H1 (cell line): ENCODE results near the gene ZIM2. TPM values are rescaled to one million over a fixed set of nuclear protein-coding genes. Genes with fewer than 3 reads are reported as not detected.

ENCODE experiments used
- CTCF ChIA-PET: fragments of 300-600 bp; sonication (Branson Sonifier 250); formaldehyde crosslinking; loops from one replicate; lab custom pipeline; 2021; ENCODE audit not compliant: partially characterized antibody; lab: Charles Lee
- POLR2A ChIA-PET: fragments of 300-600 bp; sonication (Branson Sonifier 250); formaldehyde crosslinking; loops from one replicate; lab custom pipeline; 2021; ENCODE audit warnings: inconsistent platforms; ENCODE audit not compliant: partially characterized antibody; lab: Charles Lee
- DNase-seq, 2 experiments: peaks; one replicate each; pipeline versions ENCODE4 v3.0.0 to v3.0.0-alpha.2; 2010 to 2022; ENCODE audit warnings: low spot score in 2 of 2, low read depth in 1 of 2, mixed read lengths in 1 of 2
- FAIRE-seq: peaks from 2 replicates; lab custom pipeline; 2011; peaks lifted over from hg19 to GRCh38; lab: Jason Lieb, UNC
- H2AFZ ChIP-seq: 2 replicates; pipeline ENCODE4 v1.8.1; 2012; ENCODE audit warnings: low read length, inconsistent platforms
- H2AK5ac ChIP-seq: 2 replicates; pipeline ENCODE4 v1.6.1; 2013; ENCODE audit warnings: low read depth, low read length
- H2BK120ac ChIP-seq: replicated peaks from 2 replicates; pipeline ENCODE3; 2013; ENCODE audit warnings: low read depth, low read length, inconsistent platforms
- H2BK12ac ChIP-seq: 2 replicates; pipeline ENCODE4 v1.6.1; 2013; ENCODE audit warnings: low read depth, low read length
- H2BK15ac ChIP-seq: 2 replicates; pipeline ENCODE4 v1.6.1; 2013; ENCODE audit warnings: low read length
- H2BK20ac ChIP-seq: 2 replicates; pipeline ENCODE4 v1.6.1; 2013; ENCODE audit warnings: low read length
- H2BK5ac ChIP-seq: 2 replicates; pipeline ENCODE4 v1.6.1; 2013; ENCODE audit warnings: low read depth, low read length
- H3K14ac ChIP-seq: 2 replicates; pipeline ENCODE4 v1.6.1; 2013; ENCODE audit warnings: inconsistent platforms; ENCODE audit not compliant: insufficient read length
- H3K18ac ChIP-seq: 2 replicates; pipeline ENCODE4 v1.6.1; 2013; ENCODE audit warnings: low read length; ENCODE audit errors: extremely low read depth
- H3K23ac ChIP-seq: 2 replicates; pipeline ENCODE4 v1.6.1; 2013; ENCODE audit warnings: inconsistent platforms; ENCODE audit not compliant: insufficient read length
- H3K23me2 ChIP-seq: 2 replicates; pipeline ENCODE4 v1.6.1; 2013; ENCODE audit warnings: low read depth, low read length
- H3K27ac ChIP-seq: 2 replicates; pipeline ENCODE4 v1.6.1; 2011; ENCODE audit warnings: low read depth, low read length, inconsistent platforms
- H3K27me3 ChIP-seq, 4 experiments: replicated peaks in 1 of 4; 1 replicate in 1 of 4; 2 replicates in 3 of 4; pipeline versions ENCODE4 v1.6.1 to v1.8.1; 2011 to 2013; ENCODE audit warnings: low read length in 3 of 4, mild to moderate bottlenecking in 3 of 4, inconsistent platforms in 2 of 4, mixed read lengths in 2 of 4, moderate library complexity in 1 of 4; ENCODE audit not compliant: control insufficient read depth in 3 of 4, insufficient read depth in 3 of 4; ENCODE audit errors: extremely low read depth in 1 of 4
- H3K36me3 ChIP-seq, 4 experiments: 2 replicates each; pipeline versions ENCODE4 v1.6.1 to v1.8.1; 2011 to 2013; ENCODE audit warnings: mild to moderate bottlenecking in 4 of 4, low read length in 3 of 4, moderate library complexity in 2 of 4, control low read depth in 1 of 4, inconsistent platforms in 1 of 4; ENCODE audit not compliant: insufficient read depth in 4 of 4, control insufficient read depth in 2 of 4
- H3K4ac ChIP-seq: replicated peaks from 2 replicates; pipeline ENCODE3; 2013; ENCODE audit warnings: low read length, low read depth, mixed read lengths, inconsistent platforms; ENCODE audit not compliant: insufficient read length
- H3K4me1 ChIP-seq, 4 experiments: replicated peaks in 1 of 4; 1 replicate in 1 of 4; 2 replicates in 3 of 4; pipeline versions ENCODE4 v1.6.1 to v1.8.1; 2011 to 2013; ENCODE audit warnings: low read length in 3 of 4, inconsistent platforms in 2 of 4, mixed read lengths in 1 of 4; ENCODE audit not compliant: insufficient read depth in 4 of 4, control insufficient read depth in 3 of 4
- H3K4me2 ChIP-seq, 2 experiments: 2 replicates each; pipeline versions ENCODE4 v1.6.1 to v1.8.1; 2011 to 2013; ENCODE audit warnings: low read depth in 2 of 2, low read length in 2 of 2, control low read depth in 1 of 2, inconsistent platforms in 1 of 2, mild to moderate bottlenecking in 1 of 2; ENCODE audit not compliant: insufficient read depth in 1 of 2
- H3K4me3 ChIP-seq, 4 experiments: fragments of 200-600, 300-600 bp in 1 of 4; sonication (generic), shearing (Covaris generic), sonication (Bioruptor Twin) in 1 of 4; 2 replicates each; pipeline versions ENCODE4 v1.5.1 to v1.8.1; 2011 to 2016; ENCODE audit warnings: low read length in 4 of 4, low read depth in 3 of 4, control low read depth in 2 of 4, inconsistent platforms in 2 of 4, mild to moderate bottlenecking in 2 of 4, mixed read lengths in 1 of 4, moderate library complexity in 1 of 4; ENCODE audit not compliant: insufficient read depth in 2 of 4; ENCODE audit errors: extremely low read depth in 1 of 4
- H3K56ac ChIP-seq: replicated peaks from 2 replicates; pipeline ENCODE3; 2013; ENCODE audit warnings: low read depth, mild to moderate bottlenecking, mixed read lengths, low read length, inconsistent platforms; ENCODE audit not compliant: insufficient read length
- H3K79me1 ChIP-seq: 2 replicates; pipeline ENCODE4 v1.6.1; 2013; ENCODE audit warnings: low read depth, low read length, control low read depth
- H3K79me2 ChIP-seq, 2 experiments: 2 replicates each; pipeline versions ENCODE4 v1.6.1 to v1.8.1; 2012 to 2013; ENCODE audit warnings: low read length in 2 of 2, mild to moderate bottlenecking in 2 of 2, inconsistent platforms in 1 of 2; ENCODE audit not compliant: insufficient read depth in 2 of 2, control insufficient read depth in 1 of 2
- H3K9ac ChIP-seq, 4 experiments: replicated peaks in 1 of 4; 1 replicate in 1 of 4; 2 replicates in 3 of 4; pipeline versions ENCODE4 v1.6.1 to v1.8.1; 2011 to 2013; ENCODE audit warnings: low read depth in 3 of 4, low read length in 3 of 4, control low read depth in 2 of 4, mild to moderate bottlenecking in 2 of 4, moderate library complexity in 2 of 4, inconsistent platforms in 1 of 4; ENCODE audit errors: extremely low read depth in 1 of 4
- H3K9me3 ChIP-seq, 2 experiments: 2 replicates each; pipeline versions ENCODE4 v1.6.1 to v1.8.1; 2012 to 2013; ENCODE audit warnings: mild to moderate bottlenecking in 2 of 2, moderate library complexity in 2 of 2, control low read depth in 1 of 2, inconsistent platforms in 1 of 2, low read depth in 1 of 2, low read length in 1 of 2, mixed read lengths in 1 of 2; ENCODE audit not compliant: insufficient read depth in 2 of 2
- H4K20me1 ChIP-seq, 2 experiments: replicated peaks in 1 of 2; 2 replicates each; pipeline versions ENCODE3 to v1.8.1; 2011 to 2013; ENCODE audit warnings: inconsistent platforms in 2 of 2, low read length in 2 of 2, mild to moderate bottlenecking in 1 of 2; ENCODE audit not compliant: insufficient read depth in 2 of 2, control insufficient read depth in 1 of 2
- H4K5ac ChIP-seq: 2 replicates; pipeline ENCODE4 v1.6.1; 2013; ENCODE audit warnings: low read length, low read depth, mixed read lengths, inconsistent platforms; ENCODE audit not compliant: insufficient read length
- H4K8ac ChIP-seq: 2 replicates; pipeline ENCODE4 v1.8.0; 2013; ENCODE audit warnings: mild to moderate bottlenecking, moderate library complexity, low read length, inconsistent platforms; ENCODE audit not compliant: insufficient read depth; ENCODE audit errors: extremely low read depth
- H4K91ac ChIP-seq: replicated peaks from 2 replicates; pipeline ENCODE3; 2013; ENCODE audit warnings: low read length, mixed read lengths, inconsistent platforms; ENCODE audit not compliant: insufficient read length
- BACH1 ChIP-seq: IDR thresholded peaks from 2 replicates; pipeline ENCODE4 v1.6.1; 2012; ENCODE audit warnings: low read length, improper control_type of control experiment
- CHD2 ChIP-seq: IDR thresholded peaks from 2 replicates; pipeline ENCODE4 v1.6.1; 2012; ENCODE audit warnings: low read length, improper control_type of control experiment
- EGR1 ChIP-seq: IDR thresholded peaks from 2 replicates; pipeline ENCODE4 v1.6.1; 2011; ENCODE audit warnings: low read depth, low read length, borderline replicate concordance
- FOSL1 ChIP-seq: IDR thresholded peaks from 2 replicates; pipeline ENCODE4 v1.6.1; 2011; ENCODE audit warnings: mild to moderate bottlenecking, low read depth, low read length, moderate library complexity; ENCODE audit not compliant: insufficient read depth
- KDM1A ChIP-seq: fragments of 200-600, 300-600 bp; sonication (generic); IDR thresholded peaks from 2 replicates; pipeline ENCODE4 v1.7.1; 2016; ENCODE audit warnings: mild to moderate bottlenecking, low read length, borderline replicate concordance
- KDM4A ChIP-seq: IDR thresholded peaks from one replicate; pipeline ENCODE4 v1.7.1; 2012; ENCODE audit warnings: low read depth, mild to moderate bottlenecking, moderate library complexity, low read length, inconsistent platforms; ENCODE audit not compliant: severe bottlenecking
- MAFK ChIP-seq: IDR thresholded peaks from 2 replicates; pipeline ENCODE4 v1.6.1; 2012; ENCODE audit warnings: low read depth, mild to moderate bottlenecking, improper control_type of control experiment, low read length
- POLR2A ChIP-seq, 2 experiments: IDR thresholded peaks; 1 replicate in 1 of 2; 2 replicates in 1 of 2; pipeline ENCODE4 v1.6.1; 2011; ENCODE audit warnings: low read depth in 2 of 2, low read length in 2 of 2, mild to moderate bottlenecking in 2 of 2; ENCODE audit errors: control extremely low read depth in 1 of 2
- RAD21 ChIP-seq, 2 experiments: IDR thresholded peaks in 1 of 2; conservative IDR thresholded peaks in 1 of 2; 2 replicates each; pipeline ENCODE4 v1.6.1; 2011; ENCODE audit warnings: low read depth in 2 of 2, low read length in 2 of 2, improper control_type of control experiment in 1 of 2, inconsistent platforms in 1 of 2, mild to moderate bottlenecking in 1 of 2, moderate library complexity in 1 of 2
- SIX5 ChIP-seq: IDR thresholded peaks from 2 replicates; pipeline ENCODE4 v1.6.1; 2011; ENCODE audit warnings: mild to moderate bottlenecking, low read depth, low read length
- TAF1 ChIP-seq: IDR thresholded peaks from 2 replicates; pipeline ENCODE4 v1.6.1; 2011; ENCODE audit warnings: mild to moderate bottlenecking, low read depth, low read length
- TAF7 ChIP-seq: optimal IDR thresholded peaks from 2 replicates; pipeline ENCODE3; 2011; ENCODE audit warnings: low read depth, mild to moderate bottlenecking, inconsistent platforms, low read length, moderate library complexity, borderline replicate concordance
- WGBS, 2 experiments: shearing (Covaris generic) in 1 of 2; methylation state at CpG; one replicate each; pipeline versions ENCODE4 v1.1.6 to v1.1.7; 2013 to 2015; ENCODE audit warnings: low lambda C conversion rate in 2 of 2, mixed read lengths in 2 of 2, inconsistent platforms in 1 of 2, low coverage in 1 of 2, missing lambda C conversion rate in 1 of 2; ENCODE audit not compliant: insufficient replicate concordance in 2 of 2, insufficient coverage in 1 of 2, insufficient read length in 1 of 2; ENCODE audit errors: extremely low coverage in 1 of 2, missing lambda C conversion rate in 1 of 2; 5-methylcytosine and 5-hydroxymethylcytosine counted together
- polyA plus RNA-seq, 7 experiments: library from polyadenylated mRNA; depleted of rRNA in 3 of 7; stranded (reverse) in 5 of 7; unstranded in 2 of 7; fragments of >200 nt in 5 of 7; fragments of 200-250 nt in 2 of 7; gene quantifications; 1 replicate in 5 of 7; 2 replicates in 1 of 7; 4 replicates in 1 of 7; pipeline versions ENCODE4 v1.2.1 to v1.2.3, GENCODE V29; 2011 to 2013; ENCODE audit warnings: missing spikeins in 2 of 7, mixed read lengths in 2 of 7
- total RNA-seq: library from RNA; stranded (reverse); fragmentation: NEBNext Ultra II Directional; extraction: Animal tissue kit (Norgen Biotek cat#: 25700); gene quantifications from 2 replicates; pipeline ENCODE4 v1.2.1, GENCODE V29; 2021

Gene ZIM2
- total and polyA plus RNA-seq, 2 of the 8 experiments (the other 6 are each of a cell fraction or from before 2014, with no cell fraction given) = not detected

DNA sequence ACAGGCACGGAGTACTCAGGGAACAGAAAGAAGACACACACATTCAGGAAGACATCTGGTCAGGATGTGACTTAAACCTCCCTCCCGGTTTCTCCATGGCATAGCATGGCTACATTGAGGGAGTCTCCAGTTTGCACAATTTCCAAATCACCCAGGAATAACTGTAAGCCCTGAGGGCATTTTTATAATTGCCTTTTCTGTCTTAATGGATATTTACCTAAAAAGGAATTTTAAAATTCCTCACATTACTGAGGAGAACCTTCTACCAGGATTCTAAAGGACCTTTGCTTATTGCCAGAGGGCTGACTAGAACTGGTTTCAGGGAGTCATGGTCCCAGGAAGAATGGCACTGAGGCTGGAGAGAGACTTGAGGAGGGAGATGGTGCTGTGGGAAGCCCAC is 21.4 kb downstream of the ZIM2 start:
- no peak overlapping the region for H2BK12ac ChIP-seq
- H3K79me2 ChIP-seq = no peaks in the 10 kb centered on the region
- FAIRE-seq (no peak), DNase-seq (no peak)
- peaks cover 95 to 97% of the 10 kb centered on the region in 2 experiments for H3K9me3 ChIP-seq
- H3K4me1 ChIP-seq = no peaks in the 10 kb centered on the region
- no peak overlapping the region for H3K4me3 ChIP-seq
- H3K27me3 ChIP-seq = no peaks in the 10 kb centered on the region
- CTCF ChIA-PET = no interaction called here
- no peaks in the 10 kb centered on the region for H3K23me2 ChIP-seq
- POLR2A ChIA-PET = no interaction called here
- H2AFZ ChIP-seq = no peak overlapping the region
- no peak overlapping the region for H3K56ac ChIP-seq
- no peak overlapping the region for H4K8ac ChIP-seq
- H4K91ac ChIP-seq = no peak overlapping the region
- H2BK15ac ChIP-seq = no peak overlapping the region
- no peak overlapping the region for H2BK120ac ChIP-seq
- no peaks in the 10 kb centered on the region for H3K36me3 ChIP-seq
- no peak overlapping the region for H4K5ac ChIP-seq
- H2AK5ac ChIP-seq = no peak overlapping the region
- no peaks in the 10 kb centered on the region for H4K20me1 ChIP-seq
- no peak overlapping the region for H3K4ac ChIP-seq
- no peak overlapping the region for H3K4me2 ChIP-seq
- H3K18ac ChIP-seq = no peak overlapping the region
- WGBS, 2 experiments = 61% methylated on average over 2 of the region's 2 CpGs; no CpG with 5 or more reads in 1 of the 2 experiments
- no peak overlapping the region for H3K14ac ChIP-seq
- H3K9ac ChIP-seq = no peak overlapping the region
- H2BK5ac ChIP-seq = no peak overlapping the region
- H3K79me1 ChIP-seq = no peaks in the 10 kb centered on the region
- H3K23ac ChIP-seq = no peak overlapping the region
- TF ChIP-seq EGR1 (no peak), SIX5 (no peak), TAF7 (no peak), KDM1A (no peak), MAFK (no peak), BACH1 (no peak), CHD2 (no peak), POLR2A (IDR thresholded peaks at IDR 0.05; ENCODE audit: control extremely low read depth in 1 of 2, low read depth in 2 of 2, low read length in 2 of 2) (no peak), FOSL1 (no peak), KDM4A (no peak), RAD21 (IDR thresholded peaks at IDR 0.05 in 1 of 2, conservative IDR thresholded peaks at IDR 0.05 in 1 of 2; ENCODE audit: low read depth in 2 of 2, low read length in 2 of 2) (no peak), TAF1 (no peak)
- H3K27ac ChIP-seq = no peak overlapping the region
- no peak overlapping the region for H2BK20ac ChIP-seq
